K562 (cell line): Measurements from ENCODE around the gene PAGE5. TPM values are rescaled to one million over a fixed set of nuclear protein-coding genes. Genes with fewer than 3 reads are reported as not detected.

Experiments
- MTF1 ChIP-seq: fragments of 250-450 bp; sonication (Bioruptor Pico); IDR thresholded peaks from 2 replicates; pipeline ENCODE4 v1.9.0; 2021; ENCODE audit warnings: moderate library complexity, mild to moderate bottlenecking, inconsistent platforms, borderline replicate concordance
- U2AF2 ChIP-seq: fragments of 200-400 bp; formaldehyde crosslinking; optimal IDR thresholded peaks from 2 replicates; pipeline ENCODE3; 2017; ENCODE audit warnings: low read depth, mild to moderate bottlenecking, low read length
- ZBTB1 ChIP-seq: sonication (generic); formaldehyde crosslinking; IDR thresholded peaks from 2 replicates; pipeline ENCODE4 v1.8.1; 2023; ENCODE audit warnings: missing genetic modification reagents, low read depth, mild to moderate bottlenecking, borderline replicate concordance
- ZNF639 ChIP-seq, 2 experiments: fragments of 200-800 bp in 1 of 2; sonication (Bioruptor generic) in 1 of 2; sonication (generic) in 1 of 2; formaldehyde crosslinking in 1 of 2; IDR thresholded peaks in 1 of 2; conservative IDR thresholded peaks in 1 of 2; 2 replicates each; pipeline versions ENCODE4 v1.5.0 to v1.6.1; 2016 to 2020; ENCODE audit warnings: missing compliant biosample characterization in 1 of 2, missing genetic modification characterization in 1 of 2, missing genetic modification reagents in 1 of 2
- polyA plus RNA-seq, 8 experiments: library from polyadenylated mRNA; depleted of rRNA in 4 of 8; stranded (reverse) in 5 of 8; unstranded in 3 of 8; fragments of >200 nt; fragmentation: Nextera tagmentation in 2 of 8; fragmentation: Illumina TruSeq in 1 of 8; extraction: Ambion mirVana in 2 of 8; extraction: Trizol in 1 of 8; gene quantifications; 2 replicates each; pipeline versions ENCODE4 v1.2.1 to v1.2.3, GENCODE V29; 2011 to 2014; ENCODE audit warnings: inconsistent platforms in 1 of 8, missing spikeins in 1 of 8
- total RNA-seq, 7 experiments: library from RNA; depleted of rRNA in 6 of 7; stranded (reverse); fragments of >200 nt in 6 of 7; fragmentation: Illumina TruSeq in 2 of 7; extraction: Trizol in 2 of 7; gene quantifications; 2 replicates each; pipeline versions ENCODE4 v1.2.1 to v1.2.3, GENCODE V29; 2011 to 2021; ENCODE audit warnings: low replicate concordance in 1 of 7
- TF ChIP-seq, protein P1 (sequence below): IDR thresholded peaks from 2 replicates; pipeline ENCODE4 v1.6.1; 2011; ENCODE audit warnings: borderline replicate concordance, low read depth, mild to moderate bottlenecking, moderate library complexity, low read length; ENCODE audit not compliant: insufficient read depth, poor library complexity, severe bottlenecking

The PAGE5 gene
- total and polyA plus RNA-seq, 9 of the 15 experiments (the other 6 are each of a cell fraction or from before 2014, with no cell fraction given) = 146 to 571 (median 342) TPM

DNA sequence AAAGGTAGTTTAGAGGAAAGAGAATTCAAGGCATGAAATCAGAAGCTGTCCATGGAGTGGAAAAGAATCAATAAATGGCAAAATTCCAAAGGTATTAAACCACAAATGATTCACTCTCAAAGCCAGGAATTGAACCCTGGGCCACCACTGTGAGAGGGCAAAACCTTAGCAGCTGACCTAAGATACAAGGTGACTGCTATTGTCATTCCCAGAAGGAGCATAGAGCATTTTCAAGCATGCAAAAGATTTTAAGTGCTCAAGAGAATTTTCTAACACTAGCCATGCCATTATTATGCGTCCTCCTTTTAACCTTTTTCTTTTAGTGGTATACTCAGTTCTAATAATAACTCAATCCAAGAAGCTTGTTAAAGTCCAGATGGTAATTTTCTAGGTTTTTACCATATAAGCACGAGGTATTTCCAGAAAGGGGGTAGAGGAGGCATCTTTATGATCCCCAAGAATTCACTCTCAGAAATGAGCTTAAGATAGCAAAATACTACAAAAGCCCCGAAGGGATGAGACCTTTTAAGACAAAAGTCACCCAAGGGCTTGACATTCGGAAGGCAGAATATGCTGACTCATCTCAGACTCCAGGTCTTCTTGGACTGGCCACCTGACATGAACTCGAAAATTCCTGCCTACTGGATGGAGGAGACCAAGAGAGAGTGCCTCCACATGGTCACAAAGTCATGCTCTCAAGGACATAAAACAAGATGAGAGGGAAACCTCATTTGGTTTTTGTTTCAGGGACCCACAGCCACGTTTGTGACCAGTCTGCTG lies 13.8 kb upstream of the PAGE5 start (continued):
- TF ChIP-seq ZNF639 (CRISPR knock-in tag; conservative IDR thresholded peaks at IDR 0.05 in 1 of 2, IDR thresholded peaks at IDR 0.05 in 1 of 2) = no peak
- TF ChIP-seq U2AF2 = no peak
- TF ChIP-seq ZBTB1 (CRISPR knock-in tag) = no peak
- TF ChIP-seq, protein P1, sequence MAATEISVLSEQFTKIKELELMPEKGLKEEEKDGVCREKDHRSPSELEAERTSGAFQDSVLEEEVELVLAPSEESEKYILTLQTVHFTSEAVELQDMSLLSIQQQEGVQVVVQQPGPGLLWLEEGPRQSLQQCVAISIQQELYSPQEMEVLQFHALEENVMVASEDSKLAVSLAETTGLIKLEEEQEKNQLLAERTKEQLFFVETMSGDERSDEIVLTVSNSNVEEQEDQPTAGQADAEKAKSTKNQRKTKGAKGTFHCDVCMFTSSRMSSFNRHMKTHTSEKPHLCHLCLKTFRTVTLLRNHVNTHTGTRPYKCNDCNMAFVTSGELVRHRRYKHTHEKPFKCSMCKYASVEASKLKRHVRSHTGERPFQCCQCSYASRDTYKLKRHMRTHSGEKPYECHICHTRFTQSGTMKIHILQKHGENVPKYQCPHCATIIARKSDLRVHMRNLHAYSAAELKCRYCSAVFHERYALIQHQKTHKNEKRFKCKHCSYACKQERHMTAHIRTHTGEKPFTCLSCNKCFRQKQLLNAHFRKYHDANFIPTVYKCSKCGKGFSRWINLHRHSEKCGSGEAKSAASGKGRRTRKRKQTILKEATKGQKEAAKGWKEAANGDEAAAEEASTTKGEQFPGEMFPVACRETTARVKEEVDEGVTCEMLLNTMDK = no peak
- no peak for TF ChIP-seq MTF1 (CRISPR knock-in tag)
- TF ChIP-seq, all 486 proteins: peak for 10
